ENCODE data around the gene CGNL1.

Gene CGNL1

GRCh38 chr15:57456559-57456958 lies 80.3 kb downstream of the CGNL1 start:
- no peak for DNase-seq (ENCODE audit: low read depth)

GRCh38 chr15:57457726-57458125 lies 81.4 kb downstream of the CGNL1 start:
- no peak for DNase-seq (ENCODE audit: low read depth)

DNA sequence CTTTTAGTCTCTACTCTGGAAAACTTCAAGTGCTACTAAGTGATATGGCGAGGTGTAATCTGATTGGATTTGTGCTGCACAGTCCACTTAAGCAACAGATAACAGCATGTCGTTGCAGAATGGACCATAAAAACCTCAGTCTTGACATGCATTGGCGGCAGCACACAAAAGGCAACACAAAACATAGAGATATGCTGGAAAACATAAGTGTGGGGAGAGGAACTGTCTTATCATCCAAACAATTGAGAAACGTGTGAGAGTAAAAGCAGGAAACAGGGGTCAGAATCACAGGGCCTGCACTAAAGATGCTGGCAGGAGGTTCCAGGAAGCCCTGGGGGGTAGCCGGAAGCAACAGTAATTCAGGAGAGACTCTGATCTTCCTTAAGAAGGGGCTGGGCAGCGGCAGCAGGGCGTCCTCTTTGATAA lies 82.1 kb downstream of the CGNL1 start:
- no peak for DNase-seq (ENCODE audit: low read depth)

DNA sequence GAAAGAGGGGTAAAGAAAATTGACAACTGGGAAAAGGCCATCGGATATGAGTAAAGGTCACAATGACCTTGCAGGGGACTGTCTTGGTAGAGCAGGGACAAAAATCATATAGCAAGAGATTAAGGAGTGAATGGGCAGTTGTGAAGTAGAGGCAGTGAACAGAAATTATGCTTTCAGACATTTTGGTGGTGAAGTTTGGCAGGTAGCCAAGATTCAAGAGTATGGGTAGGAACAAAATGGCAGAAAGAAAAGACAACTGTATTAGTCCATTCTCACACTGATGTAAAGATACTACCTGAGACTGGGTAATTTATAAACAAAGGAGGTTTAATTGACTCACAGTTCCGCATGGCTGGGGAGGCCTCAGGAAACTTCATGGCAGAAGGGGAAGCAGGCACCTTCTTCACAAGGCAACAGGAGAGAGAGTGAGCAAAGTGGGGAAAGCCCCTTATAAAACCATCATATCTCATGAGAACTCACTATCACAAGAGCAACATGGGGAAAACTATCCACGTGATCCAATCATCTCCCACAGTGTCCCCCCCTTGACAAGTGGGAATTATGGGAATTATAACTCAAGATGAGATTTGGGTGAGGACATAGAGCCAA lies 84.0 kb downstream of the CGNL1 start:
- DNase-seq (ENCODE audit: low read depth), result no peak

DNA sequence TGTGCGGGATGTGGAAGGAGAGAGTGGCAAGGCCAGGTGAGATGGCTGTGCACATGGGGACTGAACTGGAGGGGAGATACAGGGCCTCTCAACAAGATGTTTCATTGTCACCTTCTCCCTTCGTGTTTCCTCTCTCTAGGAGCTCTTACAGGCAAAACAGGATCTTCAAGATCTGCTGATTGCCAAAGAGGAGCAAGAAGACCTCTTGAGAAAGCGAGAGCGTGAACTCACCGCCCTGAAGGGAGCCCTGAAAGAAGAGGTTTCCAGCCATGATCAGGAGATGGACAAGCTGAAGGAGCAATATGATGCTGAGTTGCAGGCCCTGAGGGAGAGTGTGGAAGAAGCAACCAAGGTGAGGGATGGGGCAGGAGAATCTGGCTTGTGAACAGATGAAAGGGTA lies 85.2 kb downstream of the CGNL1 start:
- DNase-seq (ENCODE audit: low read depth), result no peak

DNA sequence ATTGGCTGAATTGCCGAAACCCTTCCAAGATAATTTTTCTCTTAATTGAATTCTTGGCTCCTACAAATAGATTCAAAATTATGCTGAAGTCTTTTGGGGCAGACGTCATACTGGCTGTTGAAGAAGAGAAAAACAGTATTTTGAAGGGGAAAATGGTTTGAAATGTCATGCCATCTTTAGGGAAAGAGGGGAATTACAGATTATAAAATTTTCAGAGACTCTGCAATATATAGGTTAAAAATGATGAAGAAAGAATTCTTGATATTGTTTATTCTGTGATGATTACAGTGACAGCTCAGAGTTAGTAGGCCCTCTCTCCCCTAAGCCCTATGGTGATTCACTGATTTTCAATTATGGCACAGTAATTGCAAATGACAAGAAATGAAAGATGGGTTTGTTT lies 86.1 kb downstream of the CGNL1 start:
- no peak for DNase-seq (ENCODE audit: low read depth)

DNA sequence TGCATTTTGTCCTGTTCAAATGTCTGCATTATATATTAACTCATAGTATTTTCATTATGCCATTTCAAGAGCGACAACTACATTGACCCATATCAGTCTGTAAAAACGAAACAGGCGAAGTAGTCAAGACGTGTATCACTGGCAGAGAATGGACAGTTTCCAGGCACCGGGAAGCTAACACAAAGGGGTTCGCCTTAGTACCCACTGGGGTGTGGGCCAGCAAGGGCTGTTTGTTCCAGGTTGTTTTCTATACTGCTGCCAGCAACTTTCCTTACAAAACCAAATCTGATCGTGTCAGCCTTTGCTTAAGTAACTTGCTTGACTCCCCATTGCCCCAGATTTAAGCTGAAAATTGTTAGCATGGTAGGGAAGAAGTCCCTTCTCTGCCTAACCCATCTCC lies 87.1 kb downstream of the CGNL1 start:
- DNase-seq (ENCODE audit: low read depth), result no peak

GRCh38 chr15:57464480-57464879 lies 88.2 kb downstream of the CGNL1 start:
- DNase-seq (ENCODE audit: low read depth), result no peak

GRCh38 chr15:57468486-57468885 lies 92.2 kb downstream of the CGNL1 start:
- no peak for DNase-seq (ENCODE audit: low read depth)

GRCh38 chr15:57470543-57470942 lies 94.2 kb downstream of the CGNL1 start:
- no peak for DNase-seq (ENCODE audit: low read depth)

DNA sequence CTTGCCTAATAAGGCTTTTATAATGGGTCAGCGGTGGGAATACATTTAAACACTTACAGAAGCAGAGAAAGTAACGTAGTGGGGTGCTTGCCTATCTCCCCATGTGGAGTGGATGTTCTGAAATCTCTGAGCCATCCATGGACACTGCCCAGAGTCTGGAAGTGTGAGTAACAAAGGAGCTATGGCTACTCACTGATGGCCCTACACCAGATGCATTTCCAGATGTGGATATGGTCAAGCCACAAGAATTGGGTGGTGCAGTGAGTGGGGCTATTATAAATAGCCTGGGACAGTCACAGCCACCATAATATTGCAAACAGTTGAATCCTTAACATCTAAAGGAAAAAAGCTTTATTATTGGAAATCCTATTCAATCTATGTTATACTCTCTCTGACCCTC lies 96.6 kb downstream of the CGNL1 start:
- DNase-seq (ENCODE audit: low read depth), result no peak

- DNase-seq (ENCODE audit: low read depth), result no peak
Observed at GRCh38 chr15:57476533-57476975, 100.2 kb downstream of the CGNL1 start.

- DNase-seq (ENCODE audit: low read depth), result no peak
Observed at GRCh38 chr15:57477736-57478522, 101.6 kb downstream of the CGNL1 start.

DNA sequence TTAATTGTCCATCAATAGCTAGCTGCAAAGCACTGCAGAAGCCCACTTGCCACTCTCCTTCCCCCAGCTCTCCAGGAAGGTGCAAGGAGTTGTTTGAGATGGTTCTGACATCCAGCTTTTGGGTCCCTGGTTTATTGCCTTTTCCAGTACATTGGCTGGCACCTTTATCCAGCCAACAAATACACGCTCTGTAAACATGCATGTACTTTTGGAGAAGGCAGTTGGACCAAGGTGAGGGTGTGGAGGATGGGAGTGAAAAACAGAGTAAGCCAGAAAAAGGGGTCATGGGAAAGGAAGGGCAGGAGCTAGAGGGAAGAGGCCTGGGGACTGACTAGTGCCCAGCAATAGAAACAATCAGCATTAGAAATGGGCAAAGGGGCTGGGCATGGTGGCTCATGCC lies 102.7 kb downstream of the CGNL1 start:
- no peak for DNase-seq (ENCODE audit: low read depth)

DNA sequence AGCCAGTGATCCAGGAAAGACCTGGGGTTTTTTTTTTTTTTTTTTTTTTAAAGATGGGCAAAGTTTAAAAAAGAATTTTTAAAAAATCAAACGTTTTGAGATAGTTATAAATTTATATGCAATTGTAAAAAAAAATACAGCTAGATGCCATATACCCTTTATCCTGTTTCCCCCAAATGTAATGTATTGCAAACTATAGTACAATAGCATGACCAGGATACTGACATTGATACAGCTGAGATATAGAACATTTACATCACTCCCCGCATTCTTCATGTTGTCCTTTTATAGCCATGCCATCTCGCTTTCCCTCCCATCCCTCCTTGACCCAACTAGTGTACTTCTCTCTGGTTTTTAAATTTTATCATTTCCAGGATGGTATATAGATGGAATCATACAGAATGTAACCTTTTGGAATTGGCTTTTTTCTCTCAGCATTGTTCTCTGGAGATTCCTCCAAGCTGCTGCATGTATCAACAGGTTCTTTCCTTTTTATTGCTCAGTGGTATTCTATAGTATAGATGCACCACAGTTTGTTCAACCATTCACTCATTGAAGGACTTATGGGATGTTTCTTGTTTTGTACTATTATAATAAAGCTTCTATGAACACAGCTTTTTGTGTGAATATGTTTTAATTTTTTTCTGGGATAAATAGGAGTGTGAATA lies 104.9 kb downstream of the CGNL1 start:
- DNase-seq (ENCODE audit: low read depth), result no peak

GRCh38 chr15:57485869-57486268 lies 109.6 kb downstream of the CGNL1 start:
- no peak for DNase-seq (ENCODE audit: low read depth)

- DNase-seq (ENCODE audit: low read depth), result no peak
Observed at GRCh38 chr15:57486833-57487232, 110.5 kb downstream of the CGNL1 start.

DNA sequence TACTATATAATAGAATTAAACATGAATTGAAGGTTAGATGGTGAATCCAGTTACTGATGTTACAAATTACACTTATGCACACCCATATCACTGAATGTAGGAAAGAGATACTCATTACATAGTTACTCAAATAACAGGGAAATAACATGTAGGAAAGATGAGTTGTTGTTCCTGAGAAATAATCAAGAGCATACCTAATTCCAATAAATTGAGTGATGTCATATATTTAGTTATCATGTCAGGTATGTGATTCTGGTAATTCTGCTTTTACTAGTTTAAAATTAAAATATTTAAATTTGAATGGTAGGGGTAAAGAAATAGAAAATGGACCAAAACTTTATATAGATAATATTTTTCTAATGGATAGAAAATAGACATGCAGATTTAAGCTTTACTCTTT lies 112.8 kb downstream of the CGNL1 start:
- no peak for DNase-seq (ENCODE audit: low read depth)

DNA sequence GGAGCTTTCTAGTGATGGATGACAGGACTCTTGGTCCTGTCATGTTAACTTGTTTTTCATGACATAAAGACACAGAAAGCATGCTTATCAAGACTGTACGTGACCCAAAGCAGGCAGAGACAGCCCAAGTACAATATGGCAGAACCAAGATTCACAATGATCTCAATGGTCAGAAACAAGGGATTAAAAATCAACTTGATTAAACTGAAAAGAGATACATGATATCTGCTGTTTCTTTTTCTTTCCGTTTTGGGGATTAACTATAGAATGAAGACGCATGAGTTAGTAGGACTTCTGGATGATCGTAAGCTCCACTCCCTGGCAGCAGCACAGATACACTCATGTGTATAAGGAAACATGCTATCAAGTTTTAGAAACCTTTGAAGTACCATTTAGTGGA lies 117.0 kb downstream of the CGNL1 start:
- DNase-seq (ENCODE audit: low read depth), result no peak

DNA sequence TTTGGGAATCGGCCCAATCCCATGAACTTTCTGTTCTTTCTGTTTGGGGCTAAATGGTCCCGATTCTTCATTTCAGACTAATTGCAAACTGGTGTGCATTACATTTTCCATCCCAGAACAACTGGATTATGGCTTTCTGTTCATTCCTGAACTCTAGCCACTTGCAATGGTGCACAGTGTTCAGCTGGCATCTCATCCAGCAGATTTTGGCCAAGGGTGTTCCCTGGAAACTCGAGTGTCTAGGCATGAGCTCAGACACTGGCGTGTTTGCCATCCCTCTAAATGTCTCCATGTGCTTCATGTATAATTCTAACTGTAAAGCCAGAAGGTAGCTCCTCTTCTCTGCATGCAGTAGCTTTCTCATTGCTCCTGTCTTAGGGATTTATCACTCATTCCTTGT lies 118.3 kb downstream of the CGNL1 start:
- no peak for DNase-seq (ENCODE audit: low read depth)

DNA sequence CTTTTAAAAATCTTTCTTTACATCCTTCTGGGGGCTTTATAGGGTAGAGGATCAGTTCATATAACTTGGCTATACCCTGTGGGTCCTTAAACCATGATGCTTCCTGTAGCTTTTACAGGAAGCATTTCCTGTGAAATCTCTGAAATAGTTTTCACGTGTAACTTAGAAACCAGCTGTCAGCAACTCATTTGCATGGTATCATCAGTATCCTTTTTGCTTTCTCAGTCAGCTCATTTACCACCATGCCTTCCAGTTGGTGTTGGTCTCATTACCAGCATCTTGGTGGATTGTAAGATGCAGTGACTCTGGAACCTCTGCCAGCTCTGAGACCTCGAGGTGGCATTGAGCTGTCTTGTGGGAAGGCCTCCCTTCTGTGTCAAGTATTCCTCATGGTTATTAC lies 118.7 kb downstream of the CGNL1 start:
- DNase-seq (ENCODE audit: low read depth), result no peak

- no peak for DNase-seq (ENCODE audit: low read depth)
Observed at GRCh38 chr15:57495554-57496165, 119.4 kb downstream of the CGNL1 start.

GRCh38 chr15:57496594-57496945 lies 120.3 kb downstream of the CGNL1 start:
- no peak for DNase-seq (ENCODE audit: low read depth)
